Breast epithelium (tissue), 4 donors: ENCODE results near the gene AGTR1. TPM values are rescaled to one million over a fixed set of nuclear protein-coding genes. Genes with fewer than 3 reads are reported as not detected.

ENCODE experiments used
- DNase-seq, 2 donors: peaks; one replicate each; pipeline ENCODE4 v3.0.0-alpha.2; 2019; ENCODE audit warnings: low spot score in 2 of 2
- H3K27ac ChIP-seq, 2 donors: fragments of 200-600 bp; sonication (generic) in 1 of 2; one replicate each; pipeline ENCODE4 v1.5.1; 2016 to 2019; ENCODE audit warnings: mild to moderate bottlenecking in 1 of 2
- H3K27me3 ChIP-seq, 2 donors: fragments of 200-600 bp; sonication (generic) in 1 of 2; one replicate each; pipeline versions ENCODE4 v1.5.1 to v1.6.0; 2017 to 2019; ENCODE audit warnings: control low read depth in 1 of 2, mild to moderate bottlenecking in 1 of 2
- H3K36me3 ChIP-seq: fragments of 200-600 bp; one replicate; pipeline ENCODE4 v1.5.1; 2019
- H3K4me1 ChIP-seq, 2 donors: fragments of 200-600 bp; sonication (generic); one replicate each; pipeline ENCODE4 v1.5.1; 2016 to 2019; ENCODE audit warnings: control low read depth in 1 of 2
- H3K4me3 ChIP-seq, 3 donors: fragments of 200-600 bp; sonication (generic); 1 replicate in 2 of 3; 2 replicates in 1 of 3; pipeline ENCODE4 v1.5.1; 2016 to 2019; ENCODE audit warnings: mild to moderate bottlenecking in 3 of 3, moderate library complexity in 2 of 3
- H3K9me3 ChIP-seq, 2 donors: fragments of 200-600 bp; sonication (generic) in 1 of 2; one replicate each; pipeline ENCODE4 v1.5.1; 2016 to 2019; ENCODE audit warnings: control low read depth in 1 of 2
- POLR2A ChIP-seq: fragments of 450-650 bp; IDR thresholded peaks from one replicate; pipeline ENCODE4 v1.6.1; 2016; ENCODE audit warnings: antibody characterized with exemption, mild to moderate bottlenecking, moderate library complexity
- POLR2AphosphoS5 ChIP-seq, 3 donors: sonication (generic); formaldehyde crosslinking; IDR thresholded peaks; one replicate each; pipeline ENCODE4 v1.6.1; 2017; ENCODE audit warnings: antibody characterized with exemption in 3 of 3
- intact Hi-C: fragments of 100-400 bp; cut with DNase I; formaldehyde crosslinking; loops from one replicate; pipeline ENCODE4 v1.15.1; 2023; ENCODE audit warnings: low total_unique reads
- total RNA-seq, 3 donors: library from RNA; depleted of rRNA; stranded (reverse); fragments of >200 nt; gene quantifications; one replicate each; pipeline ENCODE4 v1.1.0, GENCODE V29; 2016
- TF ChIP-seq, protein P1 (sequence below), 3 donors: fragments of 450-650 bp; IDR thresholded peaks; one replicate each; pipeline ENCODE4 v1.5.1; 2016 to 2017; ENCODE audit warnings: antibody characterized with exemption in 3 of 3, mild to moderate bottlenecking in 3 of 3, moderate library complexity in 3 of 3

The AGTR1 gene
- total RNA-seq, 3 donors from 2014 or later = 17.3 to 77.9 (median 20.3) TPM

DNA sequence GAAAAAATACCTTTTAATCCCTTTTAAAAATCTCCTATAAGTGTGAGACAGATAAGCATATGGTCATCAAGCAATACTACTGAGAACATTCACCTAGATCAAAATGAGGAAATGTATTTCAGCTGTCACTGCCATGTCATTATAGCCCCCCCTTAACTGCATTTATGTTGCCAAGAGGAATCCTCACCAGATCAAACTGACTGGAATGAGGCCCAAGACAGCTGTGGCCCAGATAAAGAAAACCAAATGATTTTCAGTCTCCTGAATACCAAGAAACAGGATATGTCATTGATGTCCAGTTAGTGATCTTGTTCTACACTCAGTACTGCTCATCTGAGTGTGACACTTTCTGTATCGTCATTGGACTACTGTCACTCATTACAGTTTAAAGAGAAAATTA lies 94.8 kb downstream of the AGTR1 start:
- TF ChIP-seq POLR2AphosphoS5 (IDR thresholded peaks at IDR 0.05) = no peak
- TF ChIP-seq, protein P1, sequence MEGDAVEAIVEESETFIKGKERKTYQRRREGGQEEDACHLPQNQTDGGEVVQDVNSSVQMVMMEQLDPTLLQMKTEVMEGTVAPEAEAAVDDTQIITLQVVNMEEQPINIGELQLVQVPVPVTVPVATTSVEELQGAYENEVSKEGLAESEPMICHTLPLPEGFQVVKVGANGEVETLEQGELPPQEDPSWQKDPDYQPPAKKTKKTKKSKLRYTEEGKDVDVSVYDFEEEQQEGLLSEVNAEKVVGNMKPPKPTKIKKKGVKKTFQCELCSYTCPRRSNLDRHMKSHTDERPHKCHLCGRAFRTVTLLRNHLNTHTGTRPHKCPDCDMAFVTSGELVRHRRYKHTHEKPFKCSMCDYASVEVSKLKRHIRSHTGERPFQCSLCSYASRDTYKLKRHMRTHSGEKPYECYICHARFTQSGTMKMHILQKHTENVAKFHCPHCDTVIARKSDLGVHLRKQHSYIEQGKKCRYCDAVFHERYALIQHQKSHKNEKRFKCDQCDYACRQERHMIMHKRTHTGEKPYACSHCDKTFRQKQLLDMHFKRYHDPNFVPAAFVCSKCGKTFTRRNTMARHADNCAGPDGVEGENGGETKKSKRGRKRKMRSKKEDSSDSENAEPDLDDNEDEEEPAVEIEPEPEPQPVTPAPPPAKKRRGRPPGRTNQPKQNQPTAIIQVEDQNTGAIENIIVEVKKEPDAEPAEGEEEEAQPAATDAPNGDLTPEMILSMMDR (IDR thresholded peaks at IDR 0.05) = no peak
- no peak for TF ChIP-seq POLR2A
- Histone ChIP-seq H3K27ac (peak overlapping the region; percentile 92 to 93), H3K9me3 (no peaks in the 10 kb centered on the region), H3K4me3 (no peak overlapping the region), H3K36me3 (no peaks in the 10 kb centered on the region), H3K27me3 (no peaks in the 10 kb centered on the region), H3K4me1 (peaks cover 0 to 5% of the 10 kb centered on the region in 2 donors)
- no peak for DNase-seq
- intact Hi-C loops = no loop called here

Other genes with a start within 250 kb of the AGTR1 start
- 10 to 100 TPM in 2 of 3 donors, 1 to 10 TPM in 1; 3.4 to 33.8 (median 14.9) TPM for gene CPB1, start 129.9 kb downstream of the AGTR1 start, total RNA-seq
- 10 to 100 TPM in 2 of 3 donors, 1 to 10 TPM in 1; 5.6 to 44.2 (median 10.1) TPM for gene CPA3, start 167.4 kb downstream of the AGTR1 start, total RNA-seq